CD4-positive, alpha-beta T cell treated with Interferon gamma for 1 hour (primary cell): ENCODE data around the gene ELOB.

ENCODE experiments used
- DNase-seq: peaks from one replicate; pipeline ENCODE4 v3.0.0-alpha.2; 2020

ELOB gene

GRCh38 chr16:2777231-2777902 is at the start of gene ELOB:
TSS of gene ELOB (minus strand) at chr16:2777280. CDS start at chr16:2777239, 41 bp downstream.
- DNase-seq = peak; percentile 89

- no peak for DNase-seq
Observed at GRCh38 chr16:2825906-2826305, 48.8 kb upstream of the ELOB start.

- no peak for DNase-seq
Observed at GRCh38 chr16:2825049-2825742, 48.1 kb upstream of the ELOB start.

GRCh38 chr16:2824626-2825025 is 47.5 kb upstream of the ELOB start:
- no peak for DNase-seq

GRCh38 chr16:2822496-2822895 is 45.4 kb upstream of the ELOB start:
- DNase-seq = no peak

- DNase-seq = no peak
Observed at GRCh38 chr16:2822158-2822495, 45.0 kb upstream of the ELOB start.

GRCh38 chr16:2821487-2822157 is 44.5 kb upstream of the ELOB start:
- DNase-seq = no peak

- no peak for DNase-seq
Observed at GRCh38 chr16:2820836-2821486, 43.9 kb upstream of the ELOB start.

- DNase-seq = no peak
Observed at GRCh38 chr16:2819939-2820835, 43.1 kb upstream of the ELOB start.

- DNase-seq = no peak
Observed at GRCh38 chr16:2819179-2819938, 42.3 kb upstream of the ELOB start.

GRCh38 chr16:2818272-2818876 is 41.3 kb upstream of the ELOB start:
- no peak for DNase-seq

- DNase-seq = no peak
Observed at GRCh38 chr16:2817340-2818271, 40.5 kb upstream of the ELOB start.

- peak; percentile 42 for DNase-seq
Observed at GRCh38 chr16:2816751-2817339, 39.8 kb upstream of the ELOB start, which contains the start of gene PRSS21. TSS of gene PRSS21 (plus strand) at chr16:2817237. CDS start at chr16:2817269, 32 bp downstream.

- no peak for DNase-seq
Observed at GRCh38 chr16:2815299-2815771, 38.3 kb upstream of the ELOB start.

- DNase-seq = no peak
Observed at GRCh38 chr16:2814551-2815298, 37.6 kb upstream of the ELOB start.

GRCh38 chr16:2813771-2814221 is 36.7 kb upstream of the ELOB start:
- DNase-seq = no peak

- DNase-seq = no peak
Observed at GRCh38 chr16:2811703-2812471, 34.8 kb upstream of the ELOB start.

GRCh38 chr16:2810651-2811050 is 33.6 kb upstream of the ELOB start:
- no peak for DNase-seq
